Stimulated activated CD4-positive, alpha-beta T cell treated with anti-CD3 and anti-CD28 coated beads, Interleukin-12 subunit alpha, Interleukin-12 subunit beta, amount 100 ng/mL, for 4 hours (primary cell): ENCODE data around the gene NFKB2.

Experiments used
- DNase-seq: peaks from one replicate; pipeline ENCODE4 v3.0.0-alpha.2; 2020

NFKB2 gene

GRCh38 chr10:102409604-102410428 lies 14.3 kb downstream of the NFKB2 start:
- no peak for DNase-seq

DNA sequence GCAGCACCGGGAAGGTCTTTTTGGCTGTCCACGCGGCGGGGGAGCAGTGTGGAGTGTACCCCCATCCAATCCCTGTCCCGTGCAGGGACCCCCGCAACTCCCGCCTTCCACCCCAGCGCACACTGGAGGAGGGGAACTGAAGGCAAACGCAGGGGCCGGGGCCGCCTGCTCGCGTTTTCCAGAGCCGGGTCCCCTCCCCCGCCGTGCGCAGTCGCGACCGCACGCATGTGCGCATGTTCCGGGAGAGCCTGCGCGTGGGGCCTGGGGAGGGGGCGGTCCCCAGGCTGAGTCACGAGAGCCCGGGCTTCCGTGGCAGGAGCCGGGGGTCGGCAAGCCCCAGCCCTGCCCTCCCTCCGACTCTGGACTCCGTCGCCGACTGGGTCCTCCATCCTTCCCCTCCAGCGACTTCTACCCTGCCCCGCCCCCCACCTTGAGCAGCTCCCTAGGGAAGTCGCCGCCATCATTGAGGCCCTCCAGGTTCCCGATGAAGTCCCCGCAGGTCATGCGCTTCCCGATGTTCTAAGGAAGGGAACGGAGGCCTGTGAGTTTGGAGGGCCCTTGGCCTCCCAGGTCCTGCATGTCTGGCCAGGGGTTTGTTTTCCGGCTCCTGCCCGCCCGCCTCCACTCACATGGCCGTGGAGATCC lies 15.0 kb downstream of the NFKB2 start:
- DNase-seq = peak; percentile 77

DNA sequence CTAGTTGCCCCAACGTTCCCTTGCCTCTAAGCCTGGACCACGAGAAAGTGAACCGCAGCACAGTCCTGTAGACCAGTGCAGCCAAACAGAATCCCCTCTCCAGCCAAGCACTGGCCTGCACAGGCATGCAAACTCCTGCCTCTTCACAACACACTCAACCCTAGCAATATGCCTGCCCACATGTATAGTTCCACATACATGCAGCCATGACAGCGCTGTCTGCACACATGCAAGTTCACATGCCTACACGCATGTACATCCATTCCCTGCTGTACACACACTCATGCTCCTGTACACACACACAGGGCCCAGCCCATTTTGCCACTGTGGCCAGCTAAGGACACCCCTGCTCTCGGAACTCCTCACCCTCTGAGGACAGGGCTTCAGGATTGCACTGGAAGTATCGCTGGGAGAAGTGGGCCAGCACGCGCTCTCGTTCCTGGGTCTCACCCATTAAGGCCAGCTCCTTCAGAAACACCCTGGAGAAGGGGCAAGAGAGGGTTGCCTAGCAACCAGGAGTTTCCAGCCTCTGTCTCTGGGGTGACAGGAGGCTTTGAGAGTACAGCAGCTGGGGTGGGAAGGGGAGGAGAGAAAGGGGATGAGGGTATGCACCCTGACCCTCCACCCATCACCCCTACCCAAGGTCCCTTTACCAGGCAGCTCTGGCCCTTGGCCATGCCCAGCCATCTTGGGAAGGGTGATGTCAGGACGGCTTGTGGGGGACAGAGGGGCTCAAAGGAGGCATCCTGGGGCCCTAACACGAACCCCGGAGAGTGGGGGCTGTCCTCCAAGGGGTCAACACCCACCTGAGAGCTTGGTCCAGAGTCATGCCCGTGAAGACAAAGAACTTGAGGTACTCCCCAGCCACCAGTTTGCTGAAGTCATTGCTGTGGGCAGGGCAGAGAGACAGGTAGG lies 16.1 kb downstream of the NFKB2 start:
- DNase-seq = no peak

GRCh38 chr10:102412293-102412692 lies 16.8 kb downstream of the NFKB2 start:
- no peak for DNase-seq

- no peak for DNase-seq
Observed at GRCh38 chr10:102413053-102413705, 17.7 kb downstream of the NFKB2 start.

- DNase-seq = no peak
Observed at GRCh38 chr10:102413806-102414561, 18.5 kb downstream of the NFKB2 start.

DNA sequence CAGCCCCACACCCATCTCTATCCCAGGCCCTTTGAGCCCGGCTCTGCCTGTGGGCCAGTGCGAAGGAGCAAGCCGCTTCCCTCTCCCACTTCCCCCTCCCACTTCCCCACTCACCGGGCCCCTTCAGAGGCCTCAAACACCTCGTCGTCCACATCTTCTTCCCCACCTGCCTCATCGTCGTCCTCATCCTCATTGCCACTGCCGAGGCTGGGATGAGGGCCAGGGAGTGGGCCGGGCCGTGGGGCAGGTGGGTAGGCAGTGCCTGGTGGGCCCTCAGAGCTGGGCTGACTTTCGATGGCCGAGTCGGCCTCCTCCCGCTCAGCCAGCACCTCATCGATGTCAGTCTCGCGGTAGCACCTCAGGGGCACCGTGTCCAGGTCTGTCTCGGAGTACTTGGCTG lies 19.2 kb downstream of the NFKB2 start:
- DNase-seq = no peak

- no peak for DNase-seq
Observed at GRCh38 chr10:102416283-102416682, 20.8 kb downstream of the NFKB2 start.

DNA sequence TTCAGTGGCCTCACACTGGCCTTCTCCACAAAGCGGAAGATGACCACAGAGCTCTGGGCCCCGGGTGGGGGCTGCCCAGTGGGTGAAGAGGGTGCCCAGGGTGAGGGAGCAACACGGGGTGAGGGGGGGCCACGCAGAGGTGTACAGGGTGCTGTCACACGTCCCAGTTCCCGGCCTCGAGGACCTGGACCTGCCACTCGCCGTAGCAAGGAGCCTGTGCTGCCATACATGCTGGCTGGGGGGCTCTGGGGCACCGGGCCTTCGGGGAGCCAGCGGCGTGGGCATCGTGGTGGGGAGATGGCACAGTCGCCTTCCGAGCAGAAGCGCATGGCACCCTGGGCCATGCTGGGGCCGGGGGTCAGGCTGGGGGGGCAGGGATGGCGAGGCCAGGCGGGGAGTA lies 21.2 kb downstream of the NFKB2 start:
- no peak for DNase-seq

DNA sequence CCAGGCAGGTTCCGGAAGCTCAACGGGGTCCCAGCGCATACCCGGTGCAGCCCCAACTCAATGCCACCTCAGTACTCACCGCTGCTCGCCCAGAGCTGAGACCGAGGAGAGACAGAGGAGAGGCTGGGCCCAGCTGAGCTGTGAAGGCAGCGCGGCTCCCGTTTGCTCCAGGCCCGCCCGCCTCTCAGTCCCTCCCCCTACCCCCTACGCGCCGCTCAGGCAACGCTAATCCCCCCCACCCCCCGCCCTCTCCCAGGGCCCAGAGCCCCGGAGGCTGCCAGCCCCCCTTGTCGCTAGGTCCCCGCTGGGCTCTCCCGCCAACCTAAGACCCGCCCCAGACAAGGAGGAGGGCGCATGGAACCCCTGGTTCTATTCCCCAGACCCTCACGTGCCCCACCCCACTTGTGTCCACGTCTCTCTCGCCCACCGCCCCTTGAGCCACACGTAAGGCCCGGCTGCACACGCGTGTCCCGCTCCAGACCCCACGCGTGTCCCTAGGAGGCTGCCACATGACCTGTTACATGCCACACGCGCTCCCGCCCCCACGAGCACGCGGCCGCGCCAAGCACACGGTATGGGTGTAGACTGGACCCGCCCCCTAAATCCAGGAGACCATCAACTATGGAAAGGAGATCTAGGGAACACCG lies 23.2 kb downstream of the NFKB2 start, which contains the start of gene PSD:
Gene PSD (minus strand): TSS at position 164 of the 647 bp plus-strand sequence. CDS start 1,747 bp downstream, outside the sequence.
- DNase-seq = no peak

GRCh38 chr10:102419269-102420180 lies 24.0 kb downstream of the NFKB2 start:
- peak; percentile 67 for DNase-seq

- DNase-seq = no peak
Observed at GRCh38 chr10:102420181-102420713, 24.7 kb downstream of the NFKB2 start.

DNA sequence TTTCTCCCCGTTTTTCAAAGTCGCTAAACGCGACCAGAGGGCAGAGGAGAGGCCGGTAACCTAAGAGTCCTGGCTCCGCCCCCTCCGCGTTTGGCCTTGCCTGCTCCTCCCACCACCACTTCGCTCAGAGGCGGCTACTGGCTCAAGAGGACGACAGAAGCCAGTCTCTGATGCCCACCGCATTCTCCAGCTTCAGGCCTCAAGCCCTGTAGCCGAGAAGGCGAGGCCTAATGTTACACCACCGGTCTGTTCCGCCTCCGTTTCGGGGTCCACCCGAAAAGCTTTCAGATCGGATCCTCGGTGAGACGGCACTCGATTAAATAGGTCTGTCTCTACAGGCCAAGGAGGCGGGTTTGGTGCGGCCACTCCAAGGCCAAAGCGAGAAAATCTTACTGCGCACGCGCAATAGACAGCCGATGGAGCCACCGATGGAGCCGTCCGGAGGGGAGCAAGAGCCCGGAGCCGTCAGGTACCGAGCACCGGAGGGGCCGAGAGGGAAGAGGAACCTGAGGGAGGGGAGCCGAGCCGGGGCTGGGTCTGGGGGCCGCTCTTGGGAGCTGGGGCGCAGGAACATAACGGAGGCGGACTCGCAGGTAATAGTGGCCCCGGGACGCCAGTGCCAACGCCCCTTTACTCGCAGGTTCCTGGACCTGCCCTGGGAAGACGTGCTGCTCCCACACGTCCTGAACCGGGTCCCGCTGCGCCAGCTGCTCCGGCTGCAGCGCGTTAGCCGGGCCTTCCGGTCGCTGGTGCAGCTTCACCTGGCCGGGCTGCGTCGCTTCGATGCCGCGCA lies 25.4 kb downstream of the NFKB2 start, which contains the start of gene FBXL15:
Gene FBXL15 (plus strand): TSS at position 123 of the 793 bp plus-strand sequence. CDS start 294 bp downstream, at position 417.
- peak; percentile 95 for DNase-seq

DNA sequence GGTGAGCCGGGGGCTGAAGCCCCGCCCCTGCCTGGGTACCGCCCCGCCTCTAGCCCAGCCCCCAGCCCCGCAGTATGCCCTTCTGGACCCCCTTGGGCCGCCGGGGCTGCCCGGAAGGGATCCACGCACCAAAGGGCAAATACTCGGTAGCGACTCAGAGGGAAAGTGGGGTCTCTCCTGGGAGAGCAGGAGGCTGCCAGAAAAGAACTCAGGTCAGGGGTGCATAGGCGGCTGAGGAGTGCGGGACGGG lies 25.9 kb downstream of the NFKB2 start:
- no peak for DNase-seq

DNA sequence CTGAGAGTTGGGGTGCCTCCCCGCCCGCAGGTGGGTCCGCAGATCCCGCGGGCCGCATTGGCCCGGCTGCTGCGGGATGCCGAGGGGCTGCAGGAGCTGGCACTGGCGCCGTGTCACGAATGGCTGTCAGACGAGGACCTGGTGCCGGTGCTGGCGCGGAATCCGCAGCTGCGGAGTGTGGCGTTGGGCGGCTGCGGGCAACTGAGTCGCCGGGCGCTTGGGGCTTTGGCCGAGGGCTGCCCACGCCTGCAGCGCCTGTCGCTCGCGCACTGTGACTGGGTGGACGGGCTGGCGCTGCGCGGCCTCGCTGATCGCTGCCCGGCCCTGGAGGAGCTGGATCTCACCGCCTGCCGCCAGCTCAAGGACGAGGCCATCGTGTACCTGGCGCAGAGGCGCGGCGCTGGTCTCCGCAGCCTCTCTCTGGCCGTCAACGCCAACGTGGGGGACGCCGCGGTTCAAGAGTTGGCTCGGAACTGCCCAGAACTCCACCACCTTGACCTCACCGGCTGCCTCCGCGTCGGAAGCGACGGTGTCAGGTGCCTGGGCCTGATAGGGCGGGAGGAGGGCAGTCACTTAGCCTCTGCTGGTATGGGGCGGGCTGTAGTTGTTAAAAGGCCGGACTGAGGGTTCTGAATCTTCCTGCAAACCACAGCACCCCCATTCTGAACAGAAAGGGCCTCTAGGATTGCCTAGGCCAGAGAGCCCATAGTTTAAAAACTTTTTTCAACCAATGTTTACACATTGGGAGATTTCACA lies 26.4 kb downstream of the NFKB2 start:
- no peak for DNase-seq

DNA sequence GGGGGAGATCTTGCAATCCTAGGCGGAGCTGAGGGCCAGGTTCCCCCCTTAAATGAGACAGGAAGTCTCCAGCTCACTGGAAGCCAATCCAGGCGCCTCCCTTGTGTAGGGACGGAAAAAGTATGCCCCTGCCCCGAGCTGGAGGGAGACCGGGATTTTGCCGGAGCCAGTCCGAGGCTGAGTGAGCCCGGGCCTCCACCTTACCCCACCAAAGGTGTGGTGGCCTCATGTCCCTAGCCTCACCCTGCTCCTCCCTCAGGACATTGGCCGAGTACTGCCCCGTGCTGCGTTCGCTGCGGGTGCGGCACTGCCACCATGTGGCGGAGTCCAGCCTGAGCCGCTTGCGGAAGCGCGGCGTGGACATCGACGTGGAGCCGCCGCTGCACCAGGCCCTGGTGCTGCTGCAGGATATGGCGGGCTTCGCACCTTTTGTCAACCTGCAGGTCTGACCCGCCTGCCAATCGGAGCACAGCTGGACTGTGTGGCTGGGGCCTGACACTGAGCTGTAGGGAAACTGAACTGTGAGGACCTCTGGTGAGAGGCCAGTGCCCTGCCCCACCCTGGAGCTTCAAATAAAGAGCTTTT lies 27.1 kb downstream of the NFKB2 start:
- peak; percentile 48 for DNase-seq

GRCh38 chr10:102423372-102423968 lies 28.0 kb downstream of the NFKB2 start:
- no peak for DNase-seq

DNA sequence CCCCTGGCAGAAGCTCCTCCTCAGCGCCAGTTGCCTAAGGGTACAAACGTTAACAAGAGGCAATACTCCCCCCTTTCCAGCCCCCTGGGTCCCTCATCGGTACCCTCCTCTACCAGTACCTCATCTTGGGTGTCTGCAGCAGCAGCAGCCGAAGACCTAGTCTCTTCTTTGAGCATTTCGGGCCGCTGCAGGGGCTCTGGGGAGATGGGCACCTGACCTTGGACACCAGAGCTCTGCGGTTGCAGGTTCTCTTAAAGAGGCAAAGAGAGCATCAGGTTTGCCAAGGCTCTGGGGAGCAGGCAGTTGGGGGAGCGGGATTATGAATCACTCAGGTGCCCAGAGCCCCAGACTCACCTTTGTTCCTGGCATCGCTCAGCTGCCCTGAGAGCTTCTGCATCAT lies 28.6 kb downstream of the NFKB2 start:
- no peak for DNase-seq
